HG02763 (cell line): ENCODE measurements around the gene HOXB4.

Experiments
- ATAC-seq: cut with Tn5 transposase; IDR thresholded peaks from one replicate; pipeline ENCODE4 v1.9.1; 2021; ENCODE audit warnings: mild to moderate bottlenecking, moderate library complexity; ENCODE audit not compliant: unreplicated experiment

HOXB4 gene

GRCh38 chr17:48601539-48602425 is 23.6 kb upstream of the HOXB4 start:
- ATAC-seq, result no peak

GRCh38 chr17:48601207-48601538 is 23.0 kb upstream of the HOXB4 start:
- no peak for ATAC-seq

- no peak for ATAC-seq
Measured at GRCh38 chr17:48600244-48601098, 22.3 kb upstream of the HOXB4 start.

- ATAC-seq, result no peak
Measured at GRCh38 chr17:48599354-48599753, 21.2 kb upstream of the HOXB4 start.

DNA sequence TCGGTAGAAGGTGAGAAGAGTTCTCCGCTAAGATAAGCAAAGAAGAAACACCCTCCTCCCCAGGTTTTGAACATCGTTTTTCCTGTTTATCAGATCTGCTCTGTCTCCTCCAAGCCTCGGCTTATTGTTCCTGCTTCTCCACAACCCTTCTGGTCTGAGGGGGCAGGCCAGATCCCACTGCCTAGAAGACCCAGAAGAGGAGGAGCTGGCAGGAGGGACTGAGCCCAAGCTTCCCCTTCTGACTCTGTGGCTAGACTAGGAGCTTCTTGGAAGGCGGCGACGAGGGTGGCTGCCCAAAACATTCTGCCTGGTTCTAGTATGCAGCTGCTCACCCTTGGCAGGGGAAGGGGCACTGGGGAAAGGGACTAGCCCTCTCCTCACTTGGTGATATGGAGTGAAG is 20.6 kb upstream of the HOXB4 start:
- ATAC-seq, result no peak

DNA sequence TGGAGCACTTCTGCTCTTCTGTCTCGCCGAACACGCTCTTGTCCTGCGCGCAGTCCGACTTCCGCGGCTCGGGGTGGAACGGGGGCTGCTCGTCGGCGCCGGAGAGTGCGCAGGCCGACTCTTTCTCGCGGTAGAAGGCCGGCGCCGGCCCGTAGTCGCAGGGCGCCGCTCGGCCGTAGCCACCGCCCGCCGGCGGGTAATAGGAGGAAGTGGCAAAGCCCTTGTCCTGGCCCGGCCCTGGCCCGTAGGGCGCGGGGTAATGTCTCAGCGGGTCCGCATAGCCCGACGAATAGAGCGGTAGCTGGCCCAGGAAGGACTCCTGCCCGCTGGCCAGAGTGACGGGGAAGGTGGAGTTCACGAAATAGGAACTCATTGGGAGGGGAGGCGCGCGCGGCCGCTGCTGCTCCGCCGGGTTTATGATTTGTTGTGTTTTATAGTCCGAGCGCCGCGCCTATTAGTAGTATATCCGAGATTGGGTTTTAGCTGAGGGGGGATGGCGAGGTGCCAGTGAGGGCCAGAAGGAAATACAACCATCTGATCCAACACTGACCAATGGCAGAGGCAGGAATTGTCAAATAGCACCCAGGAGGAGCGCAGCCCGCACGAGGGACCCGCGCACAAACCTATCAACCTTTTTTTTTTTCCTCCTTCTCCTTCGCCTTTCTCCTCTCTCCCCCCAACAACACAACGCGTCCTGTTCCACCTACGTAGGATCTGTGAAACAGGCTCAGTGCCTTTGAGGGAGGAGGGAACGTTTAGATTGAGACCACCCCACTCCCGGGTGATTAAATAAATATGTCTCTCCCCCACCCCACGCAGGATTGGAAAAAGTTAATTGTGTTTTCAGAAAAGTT is 19.9 kb upstream of the HOXB4 start:
- no peak for ATAC-seq

DNA sequence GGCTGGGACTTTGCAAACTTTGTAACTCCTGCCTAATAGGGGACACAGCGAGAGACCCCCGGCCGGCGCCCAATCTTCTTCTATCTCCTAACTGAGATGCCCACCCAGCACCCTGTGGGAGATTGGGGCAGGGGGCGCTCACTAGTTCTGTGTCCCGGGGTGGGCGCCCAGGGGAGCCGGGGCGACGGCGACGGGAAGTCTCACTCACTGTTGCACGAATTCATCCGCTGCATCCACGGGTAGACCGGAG is 19.3 kb upstream of the HOXB4 start:
- no peak for ATAC-seq

- no peak for ATAC-seq
Measured at GRCh38 chr17:48596735-48597527, 18.8 kb upstream of the HOXB4 start.

DNA sequence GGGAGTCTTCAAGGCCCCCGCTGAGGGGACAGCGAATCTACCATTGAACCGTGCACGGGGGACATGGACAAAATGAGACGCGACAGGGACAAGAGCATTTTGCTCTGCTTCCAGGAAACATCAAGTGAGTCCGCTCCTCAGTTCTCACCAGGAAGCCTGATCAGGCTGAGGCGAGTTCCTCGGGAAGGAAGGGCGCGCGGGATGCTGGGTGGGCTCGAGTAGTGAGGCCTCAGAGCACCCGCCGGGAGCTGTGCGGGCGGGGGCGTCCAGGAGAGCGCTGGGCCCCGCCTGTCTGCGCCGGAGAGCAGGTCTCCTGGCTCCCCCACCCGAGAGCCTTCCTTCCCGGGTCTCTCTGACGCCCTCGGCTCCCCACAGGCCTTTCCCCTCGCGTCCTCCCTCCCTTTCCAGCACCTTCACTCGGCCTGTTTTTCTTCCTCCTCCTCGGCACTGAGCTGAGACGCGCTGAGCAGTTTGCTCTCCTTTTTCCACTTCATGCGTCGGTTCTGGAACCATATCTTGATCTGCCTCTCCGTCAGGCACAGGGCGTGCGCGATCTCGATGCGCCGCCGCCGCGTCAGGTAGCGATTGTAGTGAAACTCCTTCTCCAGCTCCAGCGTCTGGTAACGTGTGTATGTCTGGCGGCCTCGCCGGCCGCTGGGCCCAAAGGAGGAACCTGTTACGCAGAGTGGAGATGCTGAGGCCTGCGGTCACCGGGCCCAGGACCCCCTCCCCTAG is 18.0 kb upstream of the HOXB4 start:
- ATAC-seq, result no peak

GRCh38 chr17:48595278-48595999 is 17.3 kb upstream of the HOXB4 start:
- ATAC-seq, result no peak

DNA sequence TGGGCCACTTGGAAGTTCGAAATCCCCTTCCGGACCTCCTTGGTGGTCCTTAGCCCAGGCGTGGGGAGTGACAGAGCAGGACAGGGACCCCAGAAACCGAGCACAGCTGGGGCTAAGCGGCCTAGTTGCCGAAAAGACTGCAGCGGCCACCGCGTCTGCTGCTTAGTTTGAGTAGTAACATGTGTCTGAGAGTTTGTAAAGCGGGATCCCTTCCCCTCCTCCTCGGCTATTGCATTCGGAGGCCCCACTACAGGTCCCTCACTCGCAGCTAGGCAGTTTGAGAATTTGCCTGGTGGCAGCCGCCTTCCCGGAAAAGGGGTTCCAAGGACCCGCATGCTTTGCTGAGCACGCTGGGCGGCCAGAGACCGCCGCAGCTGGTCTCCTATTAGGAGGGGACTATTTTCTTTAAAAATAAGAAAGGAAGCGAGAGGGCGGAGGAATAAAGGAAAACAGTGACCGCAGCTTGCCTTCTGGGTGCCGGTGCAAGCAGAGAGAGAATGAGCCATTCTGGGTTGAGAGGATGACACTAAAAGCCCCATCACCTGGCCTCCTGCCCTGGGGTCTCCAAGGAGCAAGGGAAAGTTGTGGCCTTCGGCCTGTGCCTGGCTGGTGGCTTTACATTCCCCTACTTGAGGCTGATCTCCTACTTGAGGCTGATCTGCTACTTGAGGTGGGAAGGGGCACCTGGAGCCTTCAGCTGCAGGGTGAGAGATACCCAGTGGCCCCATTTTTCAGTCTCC is 16.6 kb upstream of the HOXB4 start:
- ATAC-seq, result no peak

DNA sequence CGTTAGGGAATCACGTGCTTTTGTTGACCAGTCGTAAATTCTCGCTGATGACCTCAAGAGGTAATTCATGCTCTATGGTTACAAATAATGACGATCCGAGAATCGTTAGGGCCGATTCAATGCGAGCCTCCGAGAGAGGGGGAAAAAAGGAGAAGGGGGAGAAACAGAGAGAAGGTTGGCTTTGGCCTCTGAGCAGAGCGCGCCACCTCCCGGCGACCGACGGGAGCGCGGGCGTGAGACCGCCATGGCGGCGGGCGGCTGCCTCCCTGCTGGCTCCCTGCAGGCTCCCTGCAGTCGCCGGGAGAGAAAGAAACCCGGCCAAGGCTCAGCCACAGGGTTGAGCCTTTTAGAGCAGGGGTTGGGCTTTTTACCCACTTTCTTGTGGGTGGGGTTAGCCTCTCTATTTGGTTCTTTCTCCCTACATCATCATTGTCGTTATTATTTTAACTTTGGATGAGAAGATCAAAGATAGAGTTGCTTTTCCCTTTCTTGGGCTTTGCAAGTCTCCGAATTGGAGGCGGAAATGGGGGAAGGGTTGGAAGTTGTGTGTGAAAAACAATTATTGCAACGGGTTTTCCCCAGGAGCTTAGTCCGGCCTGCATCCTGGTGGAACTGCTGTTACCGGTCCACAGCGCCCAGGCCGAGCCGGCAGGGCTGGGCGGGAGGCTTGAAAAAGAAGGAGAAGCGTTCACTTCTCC is 15.8 kb upstream of the HOXB4 start:
- ATAC-seq, result peak; percentile 47

DNA sequence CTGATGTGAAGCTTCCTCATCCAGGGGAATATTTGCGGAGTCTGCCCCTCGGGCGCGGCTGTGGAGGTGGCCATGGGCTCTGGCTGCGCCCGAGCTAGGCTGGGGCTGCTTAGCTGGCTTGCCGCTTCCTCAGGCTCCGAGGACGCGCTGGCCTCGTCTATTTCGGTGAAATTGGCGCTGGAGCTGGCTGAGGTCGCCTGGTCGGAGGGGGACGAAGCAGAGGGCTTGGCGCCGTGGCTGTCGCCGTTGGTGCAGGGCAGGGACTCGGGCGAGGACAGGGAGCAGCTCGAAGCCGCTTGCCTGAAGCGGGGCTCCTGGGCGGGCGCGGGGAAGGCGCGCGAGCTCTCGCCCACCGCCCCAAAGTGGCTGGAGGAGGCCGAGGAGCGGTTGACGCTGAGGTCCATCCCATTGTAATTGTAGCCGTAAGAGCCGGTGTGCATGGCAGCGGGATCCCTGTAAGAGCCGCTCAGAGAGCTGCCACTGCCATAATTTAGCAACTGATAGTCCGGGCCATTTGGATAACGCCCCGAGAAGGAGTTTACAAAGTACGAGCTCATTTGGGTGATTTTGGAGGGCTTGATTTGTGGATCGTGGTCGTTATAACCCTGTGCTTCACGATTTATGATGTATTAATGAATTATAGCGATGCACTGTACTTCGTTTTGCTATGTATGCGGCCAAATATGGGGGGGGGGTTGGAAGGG is 15.1 kb upstream of the HOXB4 start, which contains the start of gene HOXB5:
TSS of gene HOXB5 (minus strand) at position 654 of the 704 bp plus-strand sequence. CDS start at position 557, 97 bp downstream.
- ATAC-seq, result no peak

GRCh38 chr17:48592577-48592976 is 14.4 kb upstream of the HOXB4 start:
- ATAC-seq, result no peak

- no peak for ATAC-seq
Measured at GRCh38 chr17:48592057-48592514, 13.9 kb upstream of the HOXB4 start.

- no peak for ATAC-seq
Measured at GRCh38 chr17:48591255-48592056, 13.3 kb upstream of the HOXB4 start.
